CD4-positive, alpha-beta memory T cell (primary cell): ENCODE data around the gene MAML2. TPM values are rescaled to one million over a fixed set of nuclear protein-coding genes. Genes with fewer than 3 reads are reported as not detected.

Source experiments
- CTCF ChIA-PET: fragments of 350-600 bp; sonication (Branson Sonifier 250); formaldehyde crosslinking; loops from one replicate; lab custom pipeline; 2021; ENCODE audit warnings: inconsistent platforms; ENCODE audit not compliant: partially characterized antibody; lab: Charles Lee
- POLR2A ChIA-PET: fragments of 350-600 bp; sonication (Branson Sonifier 250); formaldehyde crosslinking; loops from one replicate; lab custom pipeline; 2021; ENCODE audit not compliant: partially characterized antibody; lab: Charles Lee
- DNase-seq, 5 donors: peaks; one replicate each; pipeline versions ENCODE4 v3.0.0 to v3.0.0-alpha.2; 2020 to 2022; ENCODE audit warnings: mixed read lengths in 1 of 5
- H3K27ac ChIP-seq: one replicate; pipeline ENCODE4 v1.7.0; 2013; ENCODE audit warnings: low read depth, low read length
- H3K27me3 ChIP-seq: 2 replicates; pipeline ENCODE4 v1.7.0; 2013; ENCODE audit warnings: mild to moderate bottlenecking, low read length, moderate library complexity; ENCODE audit not compliant: insufficient read depth
- H3K36me3 ChIP-seq: 2 replicates; pipeline ENCODE4 v1.7.0; 2013; ENCODE audit warnings: mild to moderate bottlenecking, low read length, moderate library complexity; ENCODE audit not compliant: insufficient read depth
- H3K4me1 ChIP-seq: 2 replicates; pipeline ENCODE4 v1.7.0; 2013; ENCODE audit warnings: mild to moderate bottlenecking, low read length, moderate library complexity; ENCODE audit not compliant: insufficient read depth
- H3K4me3 ChIP-seq, 2 donors: one replicate each; pipeline ENCODE4 v1.7.0; 2013; ENCODE audit warnings: low read length in 2 of 2, mild to moderate bottlenecking in 1 of 2
- H3K9me3 ChIP-seq, 2 donors: one replicate each; pipeline ENCODE4 v1.7.0; 2013; ENCODE audit warnings: low read length in 2 of 2, control low read depth in 1 of 2; ENCODE audit not compliant: control insufficient read depth in 1 of 2
- H3K27ac Mint-ChIP-seq, 7 donors: one replicate each; pipeline ENCODE4 v1.8.0; 2020 to 2021; ENCODE audit warnings: mixed read lengths in 7 of 7, mild to moderate bottlenecking in 6 of 7, inconsistent platforms in 3 of 7, moderate library complexity in 3 of 7
- H3K27me3 Mint-ChIP-seq, 2 donors: one replicate each; pipeline ENCODE4 v1.8.0; 2020 to 2021; ENCODE audit warnings: mixed read lengths in 2 of 2
- H3K36me3 Mint-ChIP-seq, 2 donors: one replicate each; pipeline ENCODE4 v1.8.0; 2020 to 2021; ENCODE audit warnings: mixed read lengths in 2 of 2, inconsistent platforms in 1 of 2, mild to moderate bottlenecking in 1 of 2
- H3K4me1 Mint-ChIP-seq, 4 donors: one replicate each; pipeline ENCODE4 v1.8.0; 2020 to 2021; ENCODE audit warnings: mixed read lengths in 4 of 4, mild to moderate bottlenecking in 1 of 4
- H3K4me3 Mint-ChIP-seq, 8 donors: one replicate each; pipeline ENCODE4 v1.8.0; 2020 to 2021; ENCODE audit warnings: mixed read lengths in 8 of 8, mild to moderate bottlenecking in 7 of 8, moderate library complexity in 6 of 8, inconsistent platforms in 3 of 8
- H3K9me3 Mint-ChIP-seq, 8 donors: one replicate each; pipeline ENCODE4 v1.8.0; 2020 to 2021; ENCODE audit warnings: mixed read lengths in 8 of 8, mild to moderate bottlenecking in 5 of 8, inconsistent platforms in 3 of 8, moderate library complexity in 1 of 8
- intact Hi-C: fragments of 100-400 bp; cut with micrococcal nuclease; formaldehyde crosslinking; loops from one replicate; pipeline ENCODE4 v1.15.1; 2023
- polyA plus RNA-seq, 2 donors: library from polyadenylated mRNA; unstranded; fragments of 300-500 nt; fragmentation: Illumina TruSeq; gene quantifications; one replicate each; pipeline ENCODE4 v1.2.3, GENCODE V29; 2021
- total RNA-seq, 2 experiments: library from RNA; stranded (reverse); gene quantifications; one replicate each; pipeline ENCODE4 v1.2.3, GENCODE V29; 2021

The MAML2 gene
- total and polyA plus RNA-seq, 4 experiments from 2014 or later = 1.6 to 38.3 (median 25.5) TPM

- H3K9me3 ChIP-seq = no peaks in the 10 kb centered on the region
- ChIA-PET POLR2A (interaction anchor here (0.6 to 5.7 kb wide), 17 partner anchors 8 to 201 kb away, joined by 3 to 56 read pairs (median 4); partner anchors contain the start of gene MAML2), CTCF (interaction anchor here (0.6 to 4.4 kb wide), 6 partner anchors 12 to 135 kb away, joined by 3 to 37 read pairs (median 4); partner anchors contain the start of gene MAML2)
- Mint-ChIP-seq H3K4me3 (peak overlapping the region; percentile 31 to 89 (median 70)), H3K9me3 (peaks cover 0 to 2% (median 0%) of the 10 kb centered on the region in 8 donors), H3K27me3 (no peaks in the 10 kb centered on the region), H3K36me3 (peaks cover 8 to 14% of the 10 kb centered on the region in 2 donors), H3K27ac (peak overlapping the region; percentile 80 to 97 (median 90)), H3K4me1 (peaks cover 62 to 92% (median 79%) of the 10 kb centered on the region in 4 donors)
- no peaks in the 10 kb centered on the region for H3K27me3 ChIP-seq
- intact Hi-C loops = loop anchor here (1.0 to 5.0 kb wide), 5 partner anchors 8 to 115 kb away; no protein-coding TSS in a partner anchor
- H3K4me3 ChIP-seq = peak overlapping the region in 1 of 2 donors; percentile 16
- no peaks in the 10 kb centered on the region for H3K36me3 ChIP-seq
- peak overlapping the region; percentile 39 for H3K27ac ChIP-seq
- DNase-seq = peak in 4 of 5 donors; percentile 52 to 62 (median 56)
- peaks cover 97% of the 10 kb centered on the region for H3K4me1 ChIP-seq
Measured at GRCh38 chr11:96207459-96208449, 135.2 kb downstream of the MAML2 start.

GRCh38 chr11:96206955-96207354 is 136.0 kb downstream of the MAML2 start:
- DNase-seq = no peak
- intact Hi-C loops = loop anchor here (1.0 to 5.0 kb wide), 5 partner anchors 8 to 115 kb away; no protein-coding TSS in a partner anchor
- Mint-ChIP-seq H3K9me3 (no peaks in the 10 kb centered on the region), H3K27me3 (no peaks in the 10 kb centered on the region), H3K4me3 (peak overlapping the region in 6 of 8 donors; percentile 66 to 89 (median 76)), H3K4me1 (peaks cover 57 to 86% (median 75%) of the 10 kb centered on the region in 4 donors), H3K27ac (peak overlapping the region; percentile 80 to 97 (median 90)), H3K36me3 (peaks cover 5 to 14% of the 10 kb centered on the region in 2 donors)
- Histone ChIP-seq H3K4me3 (peak overlapping the region in 1 of 2 donors; percentile 16), H3K9me3 (no peaks in the 10 kb centered on the region), H3K27ac (peak overlapping the region; percentile 39), H3K36me3 (no peaks in the 10 kb centered on the region), H3K27me3 (no peaks in the 10 kb centered on the region), H3K4me1 (peaks cover 89% of the 10 kb centered on the region)
- CTCF ChIA-PET = interaction anchor here (4.4 kb wide), 1 partner anchor 136 kb away, joined by 37 read pairs; the partner anchor contains the start of gene MAML2
- POLR2A ChIA-PET = interaction anchor here (0.8 to 5.7 kb wide), 5 partner anchors 9 to 134 kb away, joined by 3 to 56 read pairs (median 5); partner anchors contain the start of gene MAML2

GRCh38 chr11:96205460-96205809 is 137.6 kb downstream of the MAML2 start:
- ChIA-PET CTCF (interaction anchor here (0.7 to 4.4 kb wide), 7 partner anchors 10 to 137 kb away, joined by 3 to 37 read pairs (median 4); partner anchors contain the start of gene MAML2), POLR2A (interaction anchor here (0.6 to 5.7 kb wide), 11 partner anchors 9 to 136 kb away, joined by 3 to 56 read pairs (median 4); partner anchors contain the start of gene MAML2)
- Histone ChIP-seq H3K27me3 (no peaks in the 10 kb centered on the region), H3K4me3 (no peak overlapping the region), H3K9me3 (no peaks in the 10 kb centered on the region), H3K36me3 (no peaks in the 10 kb centered on the region), H3K4me1 (peaks cover 76% of the 10 kb centered on the region), H3K27ac (peak overlapping the region; percentile 32)
- intact Hi-C loops = loop anchor here (2.0 to 5.0 kb wide), 3 partner anchors 15 to 137 kb away; partner anchors contain the start of gene MAML2
- H3K9me3 Mint-ChIP-seq = no peaks in the 10 kb centered on the region
- peak overlapping the region in 6 of 8 donors; percentile 42 to 80 (median 64) for H3K4me3 Mint-ChIP-seq
- peaks cover 52 to 88% (median 74%) of the 10 kb centered on the region in 4 donors for H3K4me1 Mint-ChIP-seq
- no peak for DNase-seq
- H3K27me3 Mint-ChIP-seq = no peaks in the 10 kb centered on the region
- H3K27ac Mint-ChIP-seq = peak overlapping the region; percentile 87 to 97 (median 94)
- H3K36me3 Mint-ChIP-seq = peaks cover 14% of the 10 kb centered on the region in 2 donors

- peaks cover 78% of the 10 kb centered on the region for H3K4me1 ChIP-seq
- Mint-ChIP-seq H3K4me3 (peak overlapping the region in 7 of 8 donors; percentile 27 to 80 (median 66)), H3K36me3 (peaks cover 15 to 17% of the 10 kb centered on the region in 2 donors), H3K27ac (peak overlapping the region; percentile 87 to 97 (median 94)), H3K27me3 (no peaks in the 10 kb centered on the region), H3K4me1 (peaks cover 56 to 88% (median 78%) of the 10 kb centered on the region in 4 donors), H3K9me3 (no peaks in the 10 kb centered on the region)
- POLR2A ChIA-PET = interaction anchor here (1.0 to 5.7 kb wide), 9 partner anchors 9 to 136 kb away, joined by 4 to 56 read pairs (median 5); partner anchors contain the start of gene MAML2
- no peaks in the 10 kb centered on the region for H3K36me3 ChIP-seq
- H3K27me3 ChIP-seq = no peaks in the 10 kb centered on the region
- intact Hi-C loops = loop anchor here (2.0 to 5.0 kb wide), 3 partner anchors 16 to 138 kb away; partner anchors contain the start of gene MAML2
- no peak overlapping the region for H3K4me3 ChIP-seq
- no peaks in the 10 kb centered on the region for H3K9me3 ChIP-seq
- CTCF ChIA-PET = interaction anchor here (0.9 to 4.4 kb wide), 5 partner anchors 10 to 138 kb away, joined by 3 to 37 read pairs (median 4); partner anchors contain the start of gene MAML2
- H3K27ac ChIP-seq = peak overlapping the region; percentile 32
- peak; percentile 57 to 63 (median 59) for DNase-seq
Measured at GRCh38 chr11:96204721-96205459, 138.1 kb downstream of the MAML2 start.

- peaks cover 79% of the 10 kb centered on the region for H3K4me1 ChIP-seq
- no peak overlapping the region for H3K4me3 ChIP-seq
- H3K27me3 ChIP-seq = no peaks in the 10 kb centered on the region
- ChIA-PET POLR2A (interaction anchor here (1.1 to 5.7 kb wide), 4 partner anchors 10 to 137 kb away, joined by 4 to 56 read pairs (median 6); partner anchors contain the start of gene MAML2), CTCF (interaction anchor here (4.4 kb wide), 1 partner anchor 138 kb away, joined by 37 read pairs; the partner anchor contains the start of gene MAML2)
- no peaks in the 10 kb centered on the region for H3K36me3 ChIP-seq
- DNase-seq = no peak
- peak overlapping the region; percentile 32 for H3K27ac ChIP-seq
- Mint-ChIP-seq H3K27me3 (no peaks in the 10 kb centered on the region), H3K36me3 (peaks cover 21 to 22% of the 10 kb centered on the region in 2 donors), H3K9me3 (peaks cover 0 to 3% (median 0%) of the 10 kb centered on the region in 8 donors), H3K27ac (peak overlapping the region; percentile 87 to 97 (median 94)), H3K4me1 (peaks cover 62 to 90% (median 81%) of the 10 kb centered on the region in 4 donors), H3K4me3 (peak overlapping the region in 6 of 8 donors; percentile 54 to 80 (median 70))
- H3K9me3 ChIP-seq = no peaks in the 10 kb centered on the region
- intact Hi-C loops = loop anchor here (2.0 kb wide), 2 partner anchors 16 to 138 kb away; partner anchors contain the start of gene MAML2
Measured at GRCh38 chr11:96204366-96204659, 138.7 kb downstream of the MAML2 start.
